ENCODE measurements around the gene UST. TPM values are rescaled to one million over a fixed set of nuclear protein-coding genes. Genes with fewer than 3 reads are reported as not detected.

Gene UST
- total RNA-seq, 1 donor, result 36.1 TPM

DNA sequence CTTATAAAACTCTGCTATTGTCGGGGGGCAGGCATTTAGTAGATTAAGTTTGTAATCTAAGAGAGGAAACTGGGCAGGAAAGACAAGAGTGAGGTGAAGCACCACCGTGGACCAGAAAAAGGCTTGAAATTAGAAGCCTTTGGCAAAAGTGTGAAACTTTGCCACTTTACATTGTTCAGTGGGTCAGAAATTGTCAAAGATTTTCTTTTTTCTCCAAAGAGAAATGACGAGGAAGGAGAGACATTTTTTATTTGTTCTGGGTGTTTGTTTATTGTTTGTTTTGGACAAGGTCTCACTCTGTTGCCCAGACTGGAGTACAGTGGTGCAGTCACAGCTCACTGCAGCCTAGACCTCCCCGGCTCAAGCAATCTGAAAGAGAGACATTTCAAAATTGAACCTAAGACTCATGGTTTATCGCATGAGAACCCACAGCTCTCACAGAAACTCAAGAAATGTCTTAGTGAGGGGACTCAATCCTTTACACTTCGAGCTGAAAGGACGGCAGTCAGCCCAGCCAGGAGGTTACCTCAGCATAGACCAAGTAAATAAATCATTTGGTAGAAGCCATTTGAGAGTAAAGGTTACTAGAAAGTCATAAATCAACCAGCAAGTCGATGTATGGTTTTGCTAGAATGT is 307.8 kb downstream of the UST start:
- TF ChIP-seq, protein P1, sequence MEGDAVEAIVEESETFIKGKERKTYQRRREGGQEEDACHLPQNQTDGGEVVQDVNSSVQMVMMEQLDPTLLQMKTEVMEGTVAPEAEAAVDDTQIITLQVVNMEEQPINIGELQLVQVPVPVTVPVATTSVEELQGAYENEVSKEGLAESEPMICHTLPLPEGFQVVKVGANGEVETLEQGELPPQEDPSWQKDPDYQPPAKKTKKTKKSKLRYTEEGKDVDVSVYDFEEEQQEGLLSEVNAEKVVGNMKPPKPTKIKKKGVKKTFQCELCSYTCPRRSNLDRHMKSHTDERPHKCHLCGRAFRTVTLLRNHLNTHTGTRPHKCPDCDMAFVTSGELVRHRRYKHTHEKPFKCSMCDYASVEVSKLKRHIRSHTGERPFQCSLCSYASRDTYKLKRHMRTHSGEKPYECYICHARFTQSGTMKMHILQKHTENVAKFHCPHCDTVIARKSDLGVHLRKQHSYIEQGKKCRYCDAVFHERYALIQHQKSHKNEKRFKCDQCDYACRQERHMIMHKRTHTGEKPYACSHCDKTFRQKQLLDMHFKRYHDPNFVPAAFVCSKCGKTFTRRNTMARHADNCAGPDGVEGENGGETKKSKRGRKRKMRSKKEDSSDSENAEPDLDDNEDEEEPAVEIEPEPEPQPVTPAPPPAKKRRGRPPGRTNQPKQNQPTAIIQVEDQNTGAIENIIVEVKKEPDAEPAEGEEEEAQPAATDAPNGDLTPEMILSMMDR (IDR thresholded peaks at IDR 0.05; ENCODE audit: insufficient read depth, low read length), result no peak
- H3K4me3 ChIP-seq (ENCODE audit: low read depth, low read length), result no peak overlapping the region
- no peak for DNase-seq (ENCODE audit: low read depth)

DNA sequence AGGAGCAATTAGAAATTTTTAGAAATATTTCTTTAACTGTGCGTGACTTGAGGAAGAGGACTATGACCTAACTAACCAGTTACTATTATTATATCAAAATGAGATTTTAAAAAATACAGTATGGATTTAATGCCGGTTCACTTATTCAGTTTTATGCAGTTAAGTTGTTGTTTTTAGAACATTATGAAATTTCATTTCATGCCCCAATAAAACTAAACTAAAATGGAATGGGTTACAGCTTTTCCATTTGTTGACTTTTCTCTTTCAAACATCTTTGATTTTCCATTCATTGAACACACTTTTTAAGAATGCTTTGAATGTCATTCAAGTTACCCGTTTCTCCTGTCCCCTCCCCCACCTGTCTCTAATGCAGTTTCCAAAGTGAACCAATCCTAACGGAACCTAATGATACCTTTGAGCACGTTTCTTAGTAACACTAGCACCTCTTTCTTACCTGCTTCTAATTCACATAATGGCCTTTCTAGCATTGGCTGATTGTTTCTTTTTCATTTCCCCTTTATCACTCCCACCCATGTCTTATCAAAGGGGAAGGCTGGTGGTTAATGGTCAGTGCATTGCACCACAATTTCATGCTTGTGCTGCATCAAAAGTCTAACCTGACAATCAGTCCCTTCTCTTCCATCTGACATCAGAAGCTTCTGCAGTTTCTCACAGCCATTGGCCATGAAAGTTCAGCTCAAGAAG is 308.5 kb downstream of the UST start:
- H3K4me3 ChIP-seq (ENCODE audit: low read depth, low read length), result no peak overlapping the region
- DNase-seq (ENCODE audit: low read depth), result no peak
- TF ChIP-seq, protein P1 (IDR thresholded peaks at IDR 0.05; ENCODE audit: insufficient read depth, low read length), result no peak

DNA sequence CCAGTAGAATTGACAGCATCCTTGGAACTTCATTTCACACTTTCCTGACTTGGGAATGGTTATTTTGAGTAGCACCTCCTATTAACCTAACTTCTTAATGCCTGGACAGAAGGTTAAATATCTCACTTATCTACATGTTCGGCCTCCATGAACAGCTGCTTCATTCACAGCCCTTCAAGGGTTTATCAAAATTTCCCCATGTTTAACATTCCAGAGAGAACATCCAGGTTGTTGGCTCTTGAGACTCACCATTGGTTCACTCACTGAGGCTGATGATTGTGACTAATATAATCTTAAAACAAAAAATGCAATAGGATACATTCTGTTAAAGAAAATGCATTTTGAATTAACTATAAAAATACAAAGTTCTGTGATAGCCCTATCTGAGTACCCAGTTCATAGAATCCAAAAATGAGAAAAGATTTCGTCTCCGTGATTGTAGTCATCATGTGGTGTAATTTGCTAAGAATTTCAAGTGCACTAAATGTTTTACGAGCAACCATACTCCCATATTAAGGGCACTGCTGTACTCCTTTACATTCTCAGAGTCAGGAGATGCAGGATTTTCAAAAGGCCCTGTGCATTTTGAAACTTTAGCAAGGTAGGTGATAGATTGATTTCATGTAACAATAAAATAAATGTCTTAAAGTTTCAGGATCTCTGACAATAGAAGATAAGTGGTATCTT is 310.1 kb downstream of the UST start:
- peak; percentile 22 for DNase-seq (ENCODE audit: low read depth)
- H3K4me3 ChIP-seq (ENCODE audit: low read depth, low read length), result no peak overlapping the region
- TF ChIP-seq, protein P1 (IDR thresholded peaks at IDR 0.05; ENCODE audit: insufficient read depth, low read length), result no peak

DNA sequence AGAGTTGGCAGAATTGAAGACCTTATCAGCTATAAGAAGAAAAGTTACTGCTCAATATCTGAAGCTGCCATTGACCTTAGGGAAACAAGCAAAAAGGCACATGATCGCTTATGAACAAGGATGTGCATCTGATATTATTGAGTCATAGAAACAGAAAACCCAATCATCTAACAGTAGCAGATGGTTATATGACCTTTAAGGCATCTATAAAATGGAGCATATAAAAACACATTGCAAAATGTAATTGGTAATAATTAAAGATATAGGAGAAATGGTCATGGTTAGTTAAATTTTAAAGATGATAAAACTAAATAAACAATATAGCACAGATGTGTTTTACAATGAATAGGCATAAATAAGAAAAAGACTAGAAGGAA is 310.6 kb downstream of the UST start:
- TF ChIP-seq, protein P1 (IDR thresholded peaks at IDR 0.05; ENCODE audit: insufficient read depth, low read length), result no peak
- no peak overlapping the region for H3K4me3 ChIP-seq (ENCODE audit: low read depth, low read length)
- no peak for DNase-seq (ENCODE audit: low read depth)

DNA sequence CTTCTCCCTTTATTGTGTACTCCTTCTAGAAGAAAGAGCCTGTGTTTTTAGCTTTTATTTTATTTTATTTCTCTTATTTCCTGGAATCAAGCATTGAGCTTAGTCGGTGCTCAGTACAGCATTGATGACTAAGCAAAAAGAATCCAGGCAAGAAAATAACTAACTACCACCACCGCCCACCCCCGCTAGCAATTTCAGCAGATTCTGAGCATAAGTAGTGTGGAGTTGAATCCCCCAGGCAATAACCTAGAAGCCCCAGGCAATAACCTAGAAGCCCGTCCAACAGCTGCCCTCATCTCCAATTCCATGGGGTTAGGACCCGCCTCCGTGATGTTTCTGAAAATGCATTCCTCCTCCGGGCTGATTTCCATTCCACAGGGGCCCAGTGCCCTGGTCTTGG is 312.7 kb downstream of the UST start:
- TF ChIP-seq, protein P1 (IDR thresholded peaks at IDR 0.05; ENCODE audit: insufficient read depth, low read length), result no peak
- no peak overlapping the region for H3K4me3 ChIP-seq (ENCODE audit: low read depth, low read length)
- DNase-seq (ENCODE audit: low read depth), result no peak

DNA sequence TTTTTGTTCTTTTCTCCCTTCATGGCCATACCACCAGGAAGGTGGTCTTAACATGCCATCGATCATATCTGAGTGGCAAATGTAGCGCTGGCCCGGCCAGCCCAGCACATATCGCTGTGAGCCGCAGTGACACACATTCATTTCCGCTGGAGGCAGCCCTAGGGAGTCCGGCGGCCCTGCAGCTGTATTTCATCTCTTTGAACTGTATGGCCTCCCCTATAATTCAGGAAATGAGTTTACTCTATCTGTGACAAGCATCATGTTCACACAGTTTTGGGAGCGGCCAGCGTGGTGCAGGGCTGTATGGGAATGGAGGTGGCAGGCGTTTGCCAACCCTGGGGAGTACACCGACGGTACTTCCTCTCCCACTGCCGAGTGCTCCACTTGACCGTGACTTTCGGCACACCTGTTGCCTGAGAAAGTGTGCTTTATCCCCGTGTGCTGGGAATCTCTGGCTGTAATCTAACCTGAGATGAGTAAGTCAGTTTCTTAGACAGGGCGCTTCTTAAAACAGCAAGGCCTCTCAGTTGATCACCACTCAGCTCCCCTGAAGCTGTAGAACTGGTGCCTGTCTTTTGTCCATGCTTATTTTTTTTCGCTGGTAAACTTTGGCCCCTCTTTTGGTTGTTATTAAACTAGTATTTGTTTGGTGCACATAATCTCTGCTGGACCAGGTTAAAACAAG is 313.6 kb downstream of the UST start:
- TF ChIP-seq, protein P1 (IDR thresholded peaks at IDR 0.05; ENCODE audit: insufficient read depth, low read length), result no peak
- no peak overlapping the region for H3K4me3 ChIP-seq (ENCODE audit: low read depth, low read length)
- no peak for DNase-seq (ENCODE audit: low read depth)

All from fibroblast of the aortic adventitia (primary cell).